Activated CD8-positive, alpha-beta T cell treated with anti-CD3 and anti-CD28 coated beads, Interleukin-2, amount 10 ng/mL, durations not matched to agents 7 days and 5 days (primary cell): ENCODE data around the gene PGP. TPM values are rescaled to one million over a fixed set of nuclear protein-coding genes. Genes with fewer than 3 reads are reported as not detected.

Experiments
- ATAC-seq: fragments of 150-1000 bp; cut with Tn5 transposase; one replicate; pipeline ENCODE4 v1.10.0; 2021; ENCODE audit warnings: moderate library complexity
- CTCF ChIA-PET: fragments of 350-600 bp; sonication (Branson Sonifier 250); formaldehyde crosslinking; loops from one replicate; lab custom pipeline; 2021; ENCODE audit warnings: antibody characterized with exemption; lab: Charles Lee
- POLR2A ChIA-PET: fragments of 350-600 bp; sonication (Branson Sonifier 250); formaldehyde crosslinking; loops from one replicate; lab custom pipeline; 2021; ENCODE audit warnings: antibody characterized with exemption; lab: Charles Lee
- DNase-seq: peaks from one replicate; pipeline ENCODE4 v3.0.0-alpha.2; 2020
- H3K27ac Mint-ChIP-seq: one replicate; pipeline ENCODE4 v1.8.0; 2021; ENCODE audit warnings: mild to moderate bottlenecking, mixed read lengths
- H3K27me3 Mint-ChIP-seq: one replicate; pipeline ENCODE4 v1.8.0; 2021; ENCODE audit warnings: low read depth, mixed read lengths
- H3K36me3 Mint-ChIP-seq: one replicate; pipeline ENCODE4 v1.8.0; 2021; ENCODE audit warnings: low read depth, mixed read lengths
- H3K4me1 Mint-ChIP-seq: one replicate; pipeline ENCODE4 v1.8.0; 2021; ENCODE audit warnings: low read depth, mixed read lengths
- H3K4me3 Mint-ChIP-seq: one replicate; pipeline ENCODE4 v1.8.0; 2021; ENCODE audit warnings: mild to moderate bottlenecking, mixed read lengths
- H3K9me3 Mint-ChIP-seq: one replicate; pipeline ENCODE4 v1.8.0; 2022; ENCODE audit warnings: mixed read lengths; ENCODE audit not compliant: insufficient read depth
- total RNA-seq, 2 experiments: library from RNA; stranded (reverse); gene quantifications; one replicate each; pipeline ENCODE4 v1.2.3, GENCODE V29; 2021

The PGP gene
- total RNA-seq, 2 experiments from 2014 or later: 28.5 to 29.0 TPM

DNA sequence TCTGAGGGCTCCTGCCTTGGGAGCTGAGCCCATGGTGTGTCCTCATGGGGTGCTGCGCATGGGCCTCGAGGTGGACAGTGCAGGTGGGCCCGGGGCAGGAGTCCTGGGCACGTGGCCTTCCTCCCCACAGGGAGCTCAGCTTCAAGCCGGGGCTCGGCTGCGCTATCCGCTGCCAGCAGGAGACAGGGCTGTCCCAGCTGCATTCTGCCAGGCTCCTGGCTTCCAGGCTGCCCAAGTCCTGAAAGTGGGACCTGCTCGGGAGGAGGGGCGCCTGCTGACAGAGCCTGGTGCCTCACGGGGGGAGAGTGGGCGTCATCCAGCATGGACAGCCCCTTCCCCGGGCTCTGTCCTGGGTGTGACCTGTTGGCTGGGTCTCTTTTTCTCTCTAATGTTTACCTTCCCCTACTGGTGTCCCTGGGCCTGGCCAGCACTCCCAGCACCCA lies 51.9 kb downstream of the PGP start:
- DNase-seq (no peak), ATAC-seq (no peak)
- no peak overlapping the region for H3K4me3 Mint-ChIP-seq
- H3K27me3 Mint-ChIP-seq: no peaks in the 10 kb centered on the region
- ChIA-PET POLR2A (no interaction called here), CTCF (interaction anchor here (1.2 kb wide), 1 partner anchor 159 kb away, joined by 3 read pairs; no protein-coding TSS in a partner anchor)
- H3K9me3 Mint-ChIP-seq: no peaks in the 10 kb centered on the region
- H3K4me1 Mint-ChIP-seq: peaks cover 6% of the 10 kb centered on the region
- H3K36me3 Mint-ChIP-seq: peaks cover 13% of the 10 kb centered on the region
- no peak overlapping the region for H3K27ac Mint-ChIP-seq

DNA sequence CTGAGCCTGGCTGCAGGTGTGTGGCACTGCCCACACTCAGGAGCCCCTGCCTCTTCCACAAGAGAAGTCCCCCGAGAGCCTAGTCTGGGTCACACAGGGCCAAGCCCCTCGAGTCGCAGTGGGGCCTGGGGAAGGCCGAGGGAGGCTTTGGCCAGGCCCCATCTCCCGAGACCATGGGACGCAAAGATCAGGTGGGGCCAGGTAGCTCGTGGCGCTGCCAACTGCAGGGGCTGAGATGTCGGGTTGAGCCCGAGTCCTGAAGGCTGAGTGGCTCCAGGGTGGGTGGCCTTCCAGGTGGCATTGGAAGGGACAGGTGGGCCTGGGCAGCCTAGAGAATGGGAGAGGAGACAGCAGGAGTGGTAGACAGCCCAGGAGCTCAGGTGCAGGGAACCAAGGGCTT lies 52.7 kb downstream of the PGP start:
- Mint-ChIP-seq H3K36me3 (peaks cover 12% of the 10 kb centered on the region), H3K27me3 (no peaks in the 10 kb centered on the region), H3K4me1 (peaks cover 14% of the 10 kb centered on the region), H3K4me3 (no peak overlapping the region), H3K9me3 (no peaks in the 10 kb centered on the region), H3K27ac (no peak overlapping the region)
- no peak for ATAC-seq
- CTCF ChIA-PET: interaction anchor here (1.2 kb wide), 1 partner anchor 158 kb away, joined by 3 read pairs; no protein-coding TSS in a partner anchor
- no peak for DNase-seq
- POLR2A ChIA-PET: no interaction called here

Other genes with a start within 250 kb of the PGP start
- not detected for gene RNF151, start 248.0 kb downstream of the PGP start, total RNA-seq
- 10 to 100 TPM; 37.6 to 37.9 TPM for gene TBL3, start 242.8 kb downstream of the PGP start, total RNA-seq
- not detected for gene NOXO1, start 233.4 kb downstream of the PGP start, total RNA-seq
- 10 to 100 TPM; 27.2 to 30.5 TPM for gene GFER, start 230.6 kb downstream of the PGP start, total RNA-seq
- 1 to 10 TPM; 2.6 to 3.4 TPM for gene SYNGR3, start 224.9 kb downstream of the PGP start, total RNA-seq
- 10 to 100 TPM; 75.1 to 75.9 TPM for gene ZNF598, start 205.0 kb downstream of the PGP start, total RNA-seq
- gene NPW, start 195.1 kb downstream of the PGP start, total RNA-seq: under 1 TPM in 1 of 2 experiments, not detected in 1; 0.73 TPM
- gene NHERF2, start 187.9 kb downstream of the PGP start, total RNA-seq: 1 to 10 TPM; 1.4 to 2.8 TPM
- gene NTHL1, start 167.0 kb downstream of the PGP start, total RNA-seq: 10 to 100 TPM; 29.9 to 35.3 TPM
- gene TSC2, start 166.9 kb downstream of the PGP start, total RNA-seq: 10 to 100 TPM; 87.9 to 97.4 TPM
- gene PKD1, start 78.9 kb downstream of the PGP start, total RNA-seq: 10 to 100 TPM; 66.0 to 76.6 TPM
- under 1 TPM; 0.26 to 0.31 TPM for gene RAB26, start 66.2 kb downstream of the PGP start, total RNA-seq
- gene TRAF7, start 59.1 kb downstream of the PGP start, total RNA-seq: 10 to 100 TPM; 56.8 to 59.5 TPM
- under 1 TPM; 0.05 to 0.63 TPM for gene CASKIN1, start 18.2 kb downstream of the PGP start, total RNA-seq
- gene MLST8, start 9.4 kb downstream of the PGP start, total RNA-seq: 10 to 100 TPM; 34.5 to 37.8 TPM
- gene BRICD5, start 4.0 kb downstream of the PGP start, total RNA-seq: 10 to 100 TPM; 14.8 to 15.0 TPM
- 10 to 100 TPM; 33.8 to 34.3 TPM for gene E4F1, start 8.8 kb upstream of the PGP start, total RNA-seq
- gene DNASE1L2, start 21.6 kb upstream of the PGP start, total RNA-seq: 1 to 10 TPM; 3.3 to 4.1 TPM
- gene ECI1, start 36.7 kb upstream of the PGP start, total RNA-seq: 10 to 100 TPM; 36.0 to 41.1 TPM
- 100 to 1,000 TPM; 260 to 268 TPM for gene RNPS1, start 53.3 kb upstream of the PGP start, total RNA-seq
- 1 to 10 TPM; 6.3 to 6.8 TPM for gene ABCA3, start 125.9 kb upstream of the PGP start, total RNA-seq
- 100 to 1,000 TPM; 105 to 110 TPM for gene CCNF, start 214.6 kb upstream of the PGP start, total RNA-seq
- gene TEDC2, start 245.3 kb upstream of the PGP start, total RNA-seq: 10 to 100 TPM; 21.6 to 32.9 TPM